Lower leg skin (tissue), 4 donors: ENCODE results near the gene CAB39. TPM values are rescaled to one million over a fixed set of nuclear protein-coding genes. Genes with fewer than 3 reads are reported as not detected.

Source experiments
- DNase-seq, 2 donors: peaks; one replicate each; pipeline ENCODE4 v3.0.0-alpha.2; 2019; ENCODE audit warnings: low spot score in 2 of 2
- H3K4me3 ChIP-seq: fragments of 200-600 bp; sonication (generic); 2 replicates; pipeline ENCODE4 v1.5.1; 2017; ENCODE audit warnings: mild to moderate bottlenecking, low read depth; ENCODE audit not compliant: poor library complexity, severe bottlenecking
- POLR2A ChIP-seq, 2 donors: fragments of 450-650 bp; IDR thresholded peaks; one replicate each; pipeline ENCODE4 v1.6.1; 2016 to 2017; ENCODE audit warnings: antibody characterized with exemption in 2 of 2, mild to moderate bottlenecking in 1 of 2, moderate library complexity in 1 of 2
- WGBS, 2 donors: methylation state at CpG; one replicate each; pipeline ENCODE4 v1.1.5; 2018; 5-methylcytosine and 5-hydroxymethylcytosine counted together
- intact Hi-C: fragments of 100-400 bp; cut with DNase I; formaldehyde crosslinking; loops from one replicate; pipeline ENCODE4 v1.15.0; 2023; ENCODE audit warnings: low total_unique reads
- total RNA-seq, 4 donors: library from RNA; depleted of rRNA; stranded (reverse); fragments of >200 nt; gene quantifications; one replicate each; pipeline ENCODE4 v1.1.0, GENCODE V29; 2016
- TF ChIP-seq, protein P1 (sequence below), 3 donors: fragments of 450-650 bp; IDR thresholded peaks; one replicate each; pipeline ENCODE4 v1.5.1; 2016; ENCODE audit warnings: antibody characterized with exemption in 3 of 3, mild to moderate bottlenecking in 3 of 3, moderate library complexity in 2 of 3

The CAB39 gene
- total RNA-seq, 4 donors from 2014 or later: 65.5 to 74.7 (median 70.4) TPM

DNA sequence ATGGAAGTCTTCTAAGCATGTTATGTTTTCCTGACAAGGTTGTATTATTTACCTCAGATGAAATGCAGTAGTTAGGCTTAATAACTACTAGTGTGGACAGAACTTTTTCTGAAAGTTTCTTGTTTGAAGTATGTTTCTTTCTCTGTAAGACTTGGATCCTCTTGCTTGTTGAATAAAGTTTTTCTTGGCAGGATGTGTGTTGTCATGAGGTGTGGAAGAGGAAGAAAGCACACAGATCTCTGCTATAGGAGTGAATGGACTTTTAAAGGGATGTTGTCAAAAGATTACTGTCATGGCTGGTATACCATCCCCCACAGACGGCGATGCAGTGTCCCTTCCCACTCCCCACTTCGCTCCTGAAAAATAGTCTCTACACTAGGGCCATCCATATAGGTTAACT lies 2.6 kb downstream of the CAB39 start:
- 72 to 73% methylated on average over 3 of the region's 3 CpGs for WGBS, 2 donors
- DNase-seq: no peak
- no peak overlapping the region for H3K4me3 ChIP-seq
- TF ChIP-seq POLR2A (IDR thresholded peaks at IDR 0.05): no peak
- TF ChIP-seq, protein P1, sequence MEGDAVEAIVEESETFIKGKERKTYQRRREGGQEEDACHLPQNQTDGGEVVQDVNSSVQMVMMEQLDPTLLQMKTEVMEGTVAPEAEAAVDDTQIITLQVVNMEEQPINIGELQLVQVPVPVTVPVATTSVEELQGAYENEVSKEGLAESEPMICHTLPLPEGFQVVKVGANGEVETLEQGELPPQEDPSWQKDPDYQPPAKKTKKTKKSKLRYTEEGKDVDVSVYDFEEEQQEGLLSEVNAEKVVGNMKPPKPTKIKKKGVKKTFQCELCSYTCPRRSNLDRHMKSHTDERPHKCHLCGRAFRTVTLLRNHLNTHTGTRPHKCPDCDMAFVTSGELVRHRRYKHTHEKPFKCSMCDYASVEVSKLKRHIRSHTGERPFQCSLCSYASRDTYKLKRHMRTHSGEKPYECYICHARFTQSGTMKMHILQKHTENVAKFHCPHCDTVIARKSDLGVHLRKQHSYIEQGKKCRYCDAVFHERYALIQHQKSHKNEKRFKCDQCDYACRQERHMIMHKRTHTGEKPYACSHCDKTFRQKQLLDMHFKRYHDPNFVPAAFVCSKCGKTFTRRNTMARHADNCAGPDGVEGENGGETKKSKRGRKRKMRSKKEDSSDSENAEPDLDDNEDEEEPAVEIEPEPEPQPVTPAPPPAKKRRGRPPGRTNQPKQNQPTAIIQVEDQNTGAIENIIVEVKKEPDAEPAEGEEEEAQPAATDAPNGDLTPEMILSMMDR (IDR thresholded peaks at IDR 0.05): no peak
- intact Hi-C loops: loop anchor here (10.0 kb wide), 1 partner anchor 80 kb away; no protein-coding TSS in a partner anchor

- WGBS, 2 donors: 95 to 98% methylated on average over 4 of the region's 4 CpGs
- H3K4me3 ChIP-seq: no peak overlapping the region
- intact Hi-C loops: loop anchor here (10.0 kb wide), 1 partner anchor 78 kb away; no protein-coding TSS in a partner anchor
- DNase-seq: no peak
- TF ChIP-seq, protein P1 (IDR thresholded peaks at IDR 0.05): no peak
- TF ChIP-seq POLR2A (IDR thresholded peaks at IDR 0.05): no peak
These were observed 3.9 kb downstream of the CAB39 start for GRCh38 chr2:230716588-230716987.

DNA sequence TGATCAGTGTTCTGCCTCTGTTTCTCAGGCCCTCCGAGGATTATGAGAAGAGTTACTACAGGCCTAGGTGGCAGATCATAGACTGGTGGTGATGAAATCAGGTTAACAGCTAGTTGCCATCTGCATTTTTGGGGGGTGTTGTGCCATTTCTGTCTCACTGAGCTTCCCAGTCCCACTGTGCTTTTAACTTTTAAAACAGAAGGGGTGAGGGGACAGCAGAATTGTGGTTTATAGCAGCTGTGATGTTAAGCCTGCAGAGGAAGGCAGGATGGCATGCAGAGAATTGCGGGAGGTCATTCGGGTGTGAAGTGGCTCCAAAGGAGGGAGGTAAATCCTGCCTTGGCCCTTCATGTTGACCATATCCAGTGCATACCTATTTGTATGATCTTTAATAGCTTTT lies 5.0 kb downstream of the CAB39 start:
- TF ChIP-seq, protein P1 (IDR thresholded peaks at IDR 0.05): no peak
- TF ChIP-seq POLR2A (IDR thresholded peaks at IDR 0.05): no peak
- no peak overlapping the region for H3K4me3 ChIP-seq
- intact Hi-C loops: loop anchor here (10.0 kb wide), 1 partner anchor 77 kb away; no protein-coding TSS in a partner anchor
- 82 to 84% methylated on average over 3 of the region's 3 CpGs for WGBS, 2 donors
- DNase-seq: no peak

GRCh38 chr2:230719340-230719739 lies 6.7 kb downstream of the CAB39 start:
- 85 to 87% methylated on average over 3 of the region's 3 CpGs for WGBS, 2 donors
- intact Hi-C loops: loop anchor here (10.0 kb wide), 1 partner anchor 75 kb away; no protein-coding TSS in a partner anchor
- no peak for TF ChIP-seq POLR2A (IDR thresholded peaks at IDR 0.05)
- TF ChIP-seq, protein P1 (IDR thresholded peaks at IDR 0.05): no peak
- DNase-seq: no peak
- H3K4me3 ChIP-seq: no peak overlapping the region

GRCh38 chr2:230721712-230722111 lies 9.1 kb downstream of the CAB39 start:
- DNase-seq: no peak
- H3K4me3 ChIP-seq: no peak overlapping the region
- TF ChIP-seq, protein P1 (IDR thresholded peaks at IDR 0.05): no peak
- TF ChIP-seq POLR2A (IDR thresholded peaks at IDR 0.05): no peak
- intact Hi-C loops: no loop called here
- 56 to 62% methylated on average over 1 of the region's 1 CpG for WGBS, 2 donors
